Measurements from ENCODE around the gene CREB3.

CREB3 gene

GRCh38 chr9:35749515-35750255 is 17.2 kb downstream of the CREB3 start:
- DNase-seq (ENCODE audit: low read depth, low spot score) = peak; percentile 35

DNA sequence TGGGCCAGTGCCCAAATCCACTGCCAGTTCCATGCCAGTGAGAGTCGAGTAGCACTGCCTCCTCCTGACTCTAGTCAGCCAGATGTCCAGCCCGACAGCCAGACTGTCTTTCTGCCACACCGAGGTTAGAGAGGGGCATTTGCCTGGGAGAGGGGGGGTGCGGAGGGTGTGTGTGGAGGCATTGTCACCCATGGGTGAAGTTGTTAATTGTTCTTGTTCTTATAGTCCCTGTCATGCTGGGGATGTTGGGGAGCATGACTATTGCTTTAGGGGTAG is 17.7 kb downstream of the CREB3 start:
- DNase-seq (ENCODE audit: low read depth, low spot score) = no peak

DNA sequence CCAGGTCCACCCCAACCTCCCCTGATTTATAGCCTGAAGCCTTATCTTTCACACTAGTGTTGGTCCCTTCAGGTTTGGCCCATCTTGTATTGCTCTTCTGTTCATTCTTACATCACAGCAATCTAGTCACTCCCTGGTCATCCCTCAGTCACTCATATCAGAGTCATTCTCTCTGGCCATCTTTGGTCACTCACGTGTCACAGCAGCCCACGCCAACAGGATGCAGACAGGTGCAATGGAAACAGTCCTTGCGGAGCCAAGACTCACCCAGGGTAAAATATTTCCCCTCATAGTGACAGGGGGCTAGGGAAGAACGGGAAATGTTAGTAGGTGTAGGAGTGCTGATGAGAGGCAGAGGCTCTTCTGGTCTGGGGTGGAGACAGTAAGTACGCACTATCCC is 21.0 kb downstream of the CREB3 start:
- DNase-seq (ENCODE audit: low read depth, low spot score) = no peak

DNA sequence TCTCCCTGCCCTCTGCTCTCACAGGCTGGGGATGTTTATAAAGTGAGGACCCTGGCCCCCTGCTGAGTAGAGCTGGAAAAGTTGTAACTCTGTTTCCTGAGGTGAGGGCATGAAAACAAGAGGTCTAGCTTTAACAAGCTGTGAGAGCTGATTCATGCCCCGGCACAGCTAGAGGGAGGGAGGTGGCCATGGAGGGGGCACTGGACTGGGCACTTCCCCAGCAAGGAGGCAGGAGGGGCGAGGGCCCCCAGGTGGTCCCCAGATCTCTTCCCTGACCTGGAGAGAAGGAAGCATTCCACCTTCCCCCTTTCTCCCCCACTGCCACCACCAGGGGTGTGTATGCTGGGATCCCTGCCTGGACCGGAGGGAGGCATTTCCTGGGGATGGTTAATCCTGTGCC is 21.8 kb downstream of the CREB3 start, which contains the start of gene MSMP:
MSMP (minus strand) TSS at position 13 of the 400 bp plus-strand sequence. CDS start 147 bp downstream, outside the sequence.
- DNase-seq (ENCODE audit: low read depth, low spot score) = no peak

- no peak for DNase-seq (ENCODE audit: low read depth, low spot score)
Observed at GRCh38 chr9:35755071-35755470, 22.6 kb downstream of the CREB3 start.

- peak; percentile 75 for DNase-seq (ENCODE audit: low read depth, low spot score)
Observed at GRCh38 chr9:35756275-35757225, 24.1 kb downstream of the CREB3 start.

DNA sequence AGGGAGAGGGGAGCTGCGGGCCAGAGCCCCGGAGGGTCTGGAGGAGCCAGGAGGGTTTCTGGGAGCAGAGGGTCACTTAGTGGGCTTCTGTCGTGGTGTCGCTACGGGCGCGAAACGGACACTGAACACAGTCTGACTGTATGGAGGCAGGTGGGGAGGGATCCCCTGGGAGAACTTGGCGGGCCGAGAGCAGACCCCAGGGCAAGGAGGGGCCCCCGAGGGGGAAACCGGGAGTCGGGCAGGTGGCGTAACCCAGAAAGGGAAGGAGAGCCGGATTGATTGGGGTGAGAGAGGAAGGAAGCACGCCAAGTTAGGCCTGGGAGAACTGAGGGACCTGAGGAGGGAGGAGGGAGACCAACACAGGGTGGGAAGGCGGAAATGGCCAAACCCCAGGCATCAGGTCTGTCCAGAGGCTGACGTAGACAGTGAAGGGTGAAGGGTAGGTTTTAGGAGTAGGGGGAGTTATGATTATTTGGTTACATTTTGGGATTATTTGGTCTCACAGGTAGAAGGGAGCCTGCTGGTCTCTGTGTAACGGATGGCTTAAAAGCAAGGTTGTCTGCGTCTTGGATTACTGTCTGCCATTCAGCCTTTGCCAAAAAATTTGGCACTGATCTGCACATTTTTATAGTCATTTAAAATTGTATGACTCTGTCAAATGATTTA is 24.9 kb downstream of the CREB3 start:
- DNase-seq (ENCODE audit: low read depth, low spot score) = peak; percentile 53

DNA sequence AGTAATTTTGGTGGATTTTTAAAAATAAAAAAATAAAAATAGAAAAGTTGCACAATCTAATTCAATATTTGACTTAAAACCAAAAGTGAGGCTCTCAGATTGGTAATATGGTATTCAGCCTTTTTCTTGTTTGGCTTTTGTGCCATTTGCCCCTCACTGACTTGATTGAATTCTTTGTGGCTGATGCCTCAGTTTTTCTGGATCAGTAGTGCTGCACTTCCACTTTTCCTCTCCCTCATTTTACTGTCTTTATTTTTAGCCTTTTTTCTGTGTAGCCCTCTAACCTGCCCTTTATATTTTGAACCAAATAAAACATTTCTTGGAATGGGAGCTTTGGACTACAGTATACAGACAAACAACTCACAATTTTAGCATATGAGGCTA is 25.4 kb downstream of the CREB3 start:
- no peak for DNase-seq (ENCODE audit: low read depth, low spot score)

GRCh38 chr9:35758475-35759050 is 26.1 kb downstream of the CREB3 start:
- peak; percentile 25 for DNase-seq (ENCODE audit: low read depth, low spot score)

DNA sequence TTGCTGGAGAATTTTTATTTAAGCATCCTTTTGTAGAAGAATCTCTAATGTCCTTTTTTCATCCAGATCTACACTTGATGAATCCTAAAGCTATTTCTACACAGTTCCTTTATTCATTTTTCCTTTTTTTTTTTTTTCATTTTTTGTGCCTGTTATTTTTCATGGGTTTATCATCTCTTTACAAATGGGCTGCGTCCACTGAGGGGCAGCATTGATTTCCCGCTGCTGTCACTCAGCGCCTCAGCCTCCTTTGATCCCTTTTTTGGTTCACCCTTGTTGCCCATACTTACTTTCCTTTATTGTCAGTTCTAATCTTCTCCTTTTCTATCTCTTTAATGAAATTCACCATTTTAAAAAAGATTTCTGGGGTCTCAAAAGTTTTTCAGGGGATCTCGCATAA is 27.3 kb downstream of the CREB3 start:
- DNase-seq (ENCODE audit: low read depth, low spot score) = no peak

- DNase-seq (ENCODE audit: low read depth, low spot score) = peak; percentile 83
Observed at GRCh38 chr9:35760651-35761050, 28.2 kb downstream of the CREB3 start.

- DNase-seq (ENCODE audit: low read depth, low spot score) = no peak
Observed at GRCh38 chr9:35763181-35763580, 30.7 kb downstream of the CREB3 start.

- no peak for DNase-seq (ENCODE audit: low read depth, low spot score)
Observed at GRCh38 chr9:35763803-35764202, 31.3 kb downstream of the CREB3 start.

DNA sequence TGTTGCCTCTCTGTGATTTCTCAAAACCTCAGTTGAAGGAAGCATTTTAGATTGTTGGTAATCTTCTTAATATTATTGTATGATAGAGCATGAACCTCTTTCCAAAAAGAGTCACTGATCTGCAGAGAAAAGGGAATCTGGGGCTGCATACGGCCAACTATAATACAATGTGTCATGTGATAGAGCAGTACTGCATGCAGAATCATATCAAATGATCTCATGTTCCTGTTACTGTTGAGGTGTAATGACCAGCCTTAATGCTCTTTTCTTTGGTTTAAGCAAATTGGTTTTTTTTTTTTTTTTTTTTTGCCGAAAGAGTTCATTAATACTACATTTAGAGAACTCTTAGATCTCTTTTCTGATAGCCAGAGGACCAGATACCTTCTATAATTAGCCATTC is 34.5 kb downstream of the CREB3 start:
- no peak for DNase-seq (ENCODE audit: low read depth, low spot score)

- DNase-seq (ENCODE audit: low read depth, low spot score) = no peak
Observed at GRCh38 chr9:35767458-35767857, 35.0 kb downstream of the CREB3 start.

DNA sequence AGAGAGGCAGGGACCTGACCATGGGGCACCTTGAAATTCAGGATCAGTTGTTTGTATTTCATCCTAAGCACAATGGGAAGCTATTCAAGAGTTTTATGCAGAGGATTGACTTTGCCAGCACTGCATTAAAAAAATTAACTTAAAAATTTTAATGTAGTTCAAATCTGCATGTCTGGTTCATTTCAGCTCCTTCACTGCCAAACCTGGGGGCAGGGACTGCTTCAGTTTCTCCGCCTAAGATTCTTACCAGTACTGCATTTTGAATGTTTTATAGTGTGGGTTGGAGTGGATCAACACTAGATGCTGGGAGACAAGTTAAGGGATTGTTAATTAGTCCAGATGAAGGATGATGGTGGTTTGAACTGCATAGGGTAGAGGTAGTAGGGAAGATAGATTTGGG is 37.3 kb downstream of the CREB3 start:
- DNase-seq (ENCODE audit: low read depth, low spot score) = no peak

DNA sequence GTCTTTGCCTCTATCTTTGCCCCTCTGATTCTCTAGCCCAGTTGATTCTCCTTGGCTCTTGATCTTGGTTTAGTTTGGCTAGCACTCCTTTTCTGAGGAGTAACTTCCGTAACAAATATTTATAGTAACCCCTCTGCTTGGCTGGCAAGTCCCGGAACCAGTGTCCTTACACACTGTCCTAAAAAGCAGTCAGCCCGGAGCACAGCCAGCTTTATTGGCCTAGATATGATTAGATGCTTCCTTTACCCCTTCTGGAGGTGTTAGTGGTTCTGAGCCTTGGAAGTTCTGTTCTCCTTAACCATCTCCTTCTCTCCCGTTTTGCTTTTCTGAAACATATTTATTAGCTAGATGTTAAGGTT is 38.6 kb downstream of the CREB3 start:
- no peak for DNase-seq (ENCODE audit: low read depth, low spot score)

GRCh38 chr9:35771534-35771933 is 39.1 kb downstream of the CREB3 start:
- no peak for DNase-seq (ENCODE audit: low read depth, low spot score)

GRCh38 chr9:35771943-35772342 is 39.5 kb downstream of the CREB3 start:
- no peak for DNase-seq (ENCODE audit: low read depth, low spot score)

DNA sequence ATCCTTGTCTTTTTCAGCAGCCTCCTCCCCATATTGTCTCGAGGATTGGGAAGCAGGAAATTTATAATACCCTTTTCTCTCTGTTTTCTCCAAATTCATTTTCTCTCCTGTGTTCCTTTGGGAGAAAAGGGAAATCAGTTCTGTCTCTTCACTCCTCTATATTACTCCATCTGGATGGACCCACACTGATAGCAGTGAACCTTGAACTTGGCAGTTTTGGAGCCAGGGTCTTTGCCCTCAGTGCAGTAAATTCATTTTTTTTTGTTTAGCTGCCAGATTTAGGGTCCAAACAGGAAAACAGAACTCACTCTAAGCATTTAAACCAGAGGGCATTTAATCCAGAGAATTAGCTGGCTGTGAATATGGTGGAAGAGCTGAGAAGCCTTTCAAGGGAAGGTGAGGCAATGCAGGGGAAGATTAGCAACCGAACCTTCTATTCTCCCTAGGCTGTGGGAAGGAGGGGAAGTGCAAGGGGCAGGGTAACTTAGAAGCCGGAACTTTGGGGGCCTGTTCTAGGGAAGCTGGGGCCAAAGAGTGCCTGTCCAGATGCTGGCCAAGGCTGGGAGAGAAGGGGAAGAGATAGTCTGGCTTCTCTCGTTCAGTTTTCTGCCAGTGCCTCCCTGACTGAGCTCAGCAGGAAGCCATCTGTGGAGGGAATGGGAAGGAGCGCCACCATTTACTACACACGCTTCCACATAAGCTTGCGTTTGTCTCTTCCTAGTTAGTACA is 42.6 kb downstream of the CREB3 start:
- DNase-seq (ENCODE audit: low read depth, low spot score) = no peak

GRCh38 chr9:35776018-35776417 is 43.6 kb downstream of the CREB3 start:
- no peak for DNase-seq (ENCODE audit: low read depth, low spot score)

All from astrocyte of the hippocampus (primary cell).